Measurements from ENCODE around the gene HOXB2. TPM values are rescaled to one million over a fixed set of nuclear protein-coding genes. Genes with fewer than 3 reads are reported as not detected.

Gene HOXB2
- total and polyA plus RNA-seq, 2 of the 8 experiments (the other 6 are each of a cell fraction or from before 2014, with no cell fraction given), result not detected

- TF ChIP-seq CHD7 (IDR thresholded peaks at IDR 0.05; ENCODE audit: insufficient replicate concordance, low read length) (no peak), POLR2AphosphoS5 (IDR thresholded peaks at IDR 0.05; ENCODE audit: low read depth, low read length) (no peak), TBP (IDR thresholded peaks at IDR 0.05; ENCODE audit: low read depth, low read length) (no peak), EGR1 (IDR thresholded peaks at IDR 0.05; ENCODE audit: borderline replicate concordance, low read depth, low read length) (no peak), SP2 (IDR thresholded peaks at IDR 0.05; ENCODE audit: low read length) (no peak), BCL11A (IDR thresholded peaks at IDR 0.05; ENCODE audit: low read depth in 2 of 2, low read length in 2 of 2) (no peak), HDAC6 (IDR thresholded peaks at IDR 0.05; ENCODE audit: low read depth, low read length) (no peak), SUZ12 (IDR thresholded peaks at IDR 0.05; ENCODE audit: low read length) (peak; percentile 86), YY1 (IDR thresholded peaks at IDR 0.05; ENCODE audit: low read depth, low read length) (no peak), POLR2A (IDR thresholded peaks at IDR 0.05; ENCODE audit: control extremely low read depth in 1 of 2, low read depth in 2 of 2, low read length in 2 of 2) (no peak), HDAC2 (IDR thresholded peaks at IDR 0.05; ENCODE audit: borderline replicate concordance in 1 of 2, low read depth in 2 of 2, low read length in 2 of 2) (no peak)
Measured at GRCh38 chr17:48593126-48593829, 48.4 kb upstream of the HOXB2 start, which contains the start of gene HOXB5 (continued).
